PFSK-1 (cell line): ENCODE measurements around the gene SERPINB2.

Experiments used
- POLR2AphosphoS5 ChIP-seq: IDR thresholded peaks from 2 replicates; pipeline ENCODE4 v1.6.1; 2012; ENCODE audit warnings: low read depth, mild to moderate bottlenecking, control low read depth, low read length, moderate library complexity
- TAF1 ChIP-seq: IDR thresholded peaks from 2 replicates; pipeline ENCODE4 v1.6.1; 2012; ENCODE audit warnings: low read length, control low read depth, borderline replicate concordance; ENCODE audit not compliant: insufficient read depth

DNA sequence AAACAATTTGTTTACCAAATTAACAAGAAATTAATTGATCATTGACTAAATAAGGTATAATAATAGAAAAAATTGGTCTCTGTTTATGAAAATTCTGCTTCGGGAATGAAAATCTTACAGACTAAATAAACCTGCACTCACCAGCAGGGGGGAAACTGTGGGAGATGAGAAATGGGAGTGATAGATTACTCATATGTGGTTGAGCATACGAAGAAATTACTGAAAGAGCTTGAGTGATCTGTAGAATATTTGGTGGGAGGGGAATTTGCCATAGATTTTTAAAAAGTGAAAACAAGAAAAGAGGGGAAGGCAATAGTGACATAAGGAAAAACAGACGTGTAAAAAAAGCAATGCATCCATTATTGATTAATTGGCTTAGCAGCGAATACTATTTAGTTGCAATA, 63.8 kb downstream of the SERPINB2 start:
- no peak for TF ChIP-seq TAF1
- no peak for TF ChIP-seq POLR2AphosphoS5
